DOHH2 (cell line): Measurements from ENCODE around the gene NAPEPLD.

Source experiments
- H3F3A ChIP-seq: fragments of 200-600 bp; sonication (generic), shearing (Covaris generic); 2 replicates; pipeline ENCODE4 v1.6.0; 2016; ENCODE audit warnings: antibody characterized with exemption, mild to moderate bottlenecking; ENCODE audit not compliant: control insufficient read depth, insufficient read depth
- H3K27ac ChIP-seq: fragments of 200-600 bp; sonication (generic); 2 replicates; pipeline ENCODE4 v1.5.1; 2014; ENCODE audit warnings: low read depth, mild to moderate bottlenecking, low read length, moderate library complexity
- H3K27me3 ChIP-seq: fragments of 200-600 bp; sonication (generic); 2 replicates; pipeline ENCODE4 v1.6.1; 2014; ENCODE audit warnings: mild to moderate bottlenecking, low read length, mixed read lengths; ENCODE audit not compliant: control insufficient read depth
- H3K36me3 ChIP-seq: fragments of 200-600 bp; sonication (generic); 2 replicates; pipeline ENCODE4 v1.6.1; 2014; ENCODE audit warnings: mild to moderate bottlenecking, low read length, moderate library complexity, mixed read lengths; ENCODE audit not compliant: control insufficient read depth
- H3K4me1 ChIP-seq: fragments of 200-600 bp; sonication (generic); 2 replicates; pipeline ENCODE4 v1.6.1; 2014; ENCODE audit warnings: mild to moderate bottlenecking, low read length, mixed read lengths; ENCODE audit not compliant: control insufficient read depth
- H3K4me2 ChIP-seq: fragments of 200-600 bp; sonication (generic); 2 replicates; pipeline ENCODE4 v1.6.0; 2014; ENCODE audit warnings: mild to moderate bottlenecking, low read length, moderate library complexity
- H3K4me3 ChIP-seq: fragments of 200-600 bp; sonication (generic); 2 replicates; pipeline ENCODE4 v1.5.1; 2014; ENCODE audit warnings: mild to moderate bottlenecking, low read length, mixed read lengths
- H3K79me2 ChIP-seq: fragments of 200-600 bp; sonication (generic); 2 replicates; pipeline ENCODE4 v1.6.1; 2014; ENCODE audit warnings: mild to moderate bottlenecking, low read length, mixed read lengths; ENCODE audit not compliant: control insufficient read depth
- H3K9me2 ChIP-seq: fragments of 200-600 bp; sonication (generic); replicated peaks from 2 replicates; pipeline ENCODE4 v1.6.1; 2014; ENCODE audit warnings: mild to moderate bottlenecking, low read length, mixed read lengths; ENCODE audit not compliant: control insufficient read depth
- H3K9me3 ChIP-seq: fragments of 200-600 bp; sonication (generic); 2 replicates; pipeline ENCODE4 v1.6.1; 2014; ENCODE audit warnings: antibody characterized with exemption, low read length, mixed read lengths; ENCODE audit not compliant: control insufficient read depth, insufficient read depth
- H4K20me1 ChIP-seq: fragments of 200-600 bp; sonication (generic); 2 replicates; pipeline ENCODE4 v1.6.0; 2014; ENCODE audit warnings: low read depth, mild to moderate bottlenecking, antibody characterized with exemption, low read length, moderate library complexity; ENCODE audit not compliant: control insufficient read depth, insufficient read depth
- EZH2phosphoT487 ChIP-seq: fragments of 200-600 bp; sonication (generic); IDR thresholded peaks from 2 replicates; pipeline ENCODE4 v1.6.1; 2017; ENCODE audit warnings: borderline replicate concordance, mild to moderate bottlenecking, antibody characterized with exemption, low read length, moderate library complexity, mixed read lengths
- TF ChIP-seq, protein P1 (sequence below): fragments of 200-600 bp; sonication (generic); IDR thresholded peaks from one replicate; pipeline ENCODE4 v1.5.1; 2014; ENCODE audit warnings: antibody characterized with exemption, mild to moderate bottlenecking, low read depth, low read length; ENCODE audit not compliant: poor library complexity, severe bottlenecking

NAPEPLD gene

DNA sequence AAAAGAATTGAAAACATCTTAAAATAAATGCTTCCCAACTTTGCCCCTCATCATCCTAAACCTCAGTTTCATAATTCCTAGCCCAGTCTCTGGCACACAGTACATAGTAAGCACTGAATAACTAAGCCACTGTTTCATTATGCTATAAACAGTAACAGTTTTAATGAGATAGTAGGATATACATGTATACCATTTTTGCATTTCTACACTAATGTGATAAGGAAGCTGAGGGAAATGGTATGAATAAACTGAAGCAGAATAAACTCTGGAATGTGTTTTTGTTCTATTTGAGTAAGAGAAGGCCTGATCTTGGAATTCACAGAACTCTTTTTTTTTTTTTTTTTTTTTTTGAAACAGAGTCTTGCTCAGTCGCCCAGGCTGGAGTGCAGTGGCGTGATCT is 8.8 kb downstream of the NAPEPLD start:
- Histone ChIP-seq H3K9me2 (no peaks in the 10 kb centered on the region), H3F3A (no peaks in the 10 kb centered on the region), H4K20me1 (no peaks in the 10 kb centered on the region), H3K27me3 (no peaks in the 10 kb centered on the region), H3K36me3 (peaks cover 9% of the 10 kb centered on the region), H3K4me3 (no peak overlapping the region), H3K4me2 (no peak overlapping the region), H3K79me2 (peaks cover 45% of the 10 kb centered on the region), H3K9me3 (no peaks in the 10 kb centered on the region), H3K27ac (no peak overlapping the region), H3K4me1 (no peaks in the 10 kb centered on the region)
- TF ChIP-seq EZH2phosphoT487: no peak
- TF ChIP-seq, protein P1, sequence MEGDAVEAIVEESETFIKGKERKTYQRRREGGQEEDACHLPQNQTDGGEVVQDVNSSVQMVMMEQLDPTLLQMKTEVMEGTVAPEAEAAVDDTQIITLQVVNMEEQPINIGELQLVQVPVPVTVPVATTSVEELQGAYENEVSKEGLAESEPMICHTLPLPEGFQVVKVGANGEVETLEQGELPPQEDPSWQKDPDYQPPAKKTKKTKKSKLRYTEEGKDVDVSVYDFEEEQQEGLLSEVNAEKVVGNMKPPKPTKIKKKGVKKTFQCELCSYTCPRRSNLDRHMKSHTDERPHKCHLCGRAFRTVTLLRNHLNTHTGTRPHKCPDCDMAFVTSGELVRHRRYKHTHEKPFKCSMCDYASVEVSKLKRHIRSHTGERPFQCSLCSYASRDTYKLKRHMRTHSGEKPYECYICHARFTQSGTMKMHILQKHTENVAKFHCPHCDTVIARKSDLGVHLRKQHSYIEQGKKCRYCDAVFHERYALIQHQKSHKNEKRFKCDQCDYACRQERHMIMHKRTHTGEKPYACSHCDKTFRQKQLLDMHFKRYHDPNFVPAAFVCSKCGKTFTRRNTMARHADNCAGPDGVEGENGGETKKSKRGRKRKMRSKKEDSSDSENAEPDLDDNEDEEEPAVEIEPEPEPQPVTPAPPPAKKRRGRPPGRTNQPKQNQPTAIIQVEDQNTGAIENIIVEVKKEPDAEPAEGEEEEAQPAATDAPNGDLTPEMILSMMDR: no peak

DNA sequence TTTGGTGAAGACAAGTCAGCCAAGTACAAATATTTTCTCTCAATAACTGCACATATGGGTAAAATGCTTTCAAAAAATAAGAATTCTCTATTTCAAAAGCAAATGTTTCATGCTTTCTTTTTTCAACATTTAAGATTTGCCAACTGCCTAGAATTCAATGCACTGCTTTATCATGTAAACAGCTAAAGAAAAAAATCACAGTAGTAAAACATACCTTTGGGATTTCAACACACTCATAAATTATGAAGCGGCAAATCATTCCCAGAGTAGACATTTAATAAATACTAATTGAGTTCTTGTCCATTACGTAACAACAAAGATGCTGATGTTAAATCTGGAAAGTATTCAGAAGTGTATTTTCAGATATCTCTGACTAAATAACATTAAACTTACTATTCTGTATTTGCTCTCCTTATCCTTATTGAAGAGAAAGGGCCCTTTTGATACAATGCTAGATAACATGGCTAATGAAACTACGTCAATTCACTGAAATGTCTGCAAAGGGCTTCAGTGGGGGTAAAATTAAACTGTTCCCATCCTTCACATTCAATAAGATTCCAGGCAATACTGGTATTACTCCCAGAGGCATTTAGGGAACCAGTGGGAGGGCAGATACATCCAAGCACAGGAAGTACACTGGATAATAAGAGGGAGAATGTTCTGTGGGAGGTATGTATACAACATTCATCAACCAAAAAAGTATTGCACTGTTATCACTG is 13.9 kb downstream of the NAPEPLD start:
- 0 out of 2 replicates have a peak, but pooled peaks cover 4% of the 10 kb centered on the region for H3K4me1 ChIP-seq
- no peak overlapping the region for H3K27ac ChIP-seq
- H3F3A ChIP-seq: no peaks in the 10 kb centered on the region
- H3K27me3 ChIP-seq: no peaks in the 10 kb centered on the region
- no peaks in the 10 kb centered on the region for H3K9me3 ChIP-seq
- no peaks in the 10 kb centered on the region for H4K20me1 ChIP-seq
- no peaks in the 10 kb centered on the region for H3K36me3 ChIP-seq
- H3K4me2 ChIP-seq: no peak overlapping the region
- no peaks in the 10 kb centered on the region for H3K9me2 ChIP-seq
- no peak overlapping the region for H3K4me3 ChIP-seq
- TF ChIP-seq, protein P1: no peak
- no peak for TF ChIP-seq EZH2phosphoT487
- H3K79me2 ChIP-seq: peaks cover 34% of the 10 kb centered on the region

DNA sequence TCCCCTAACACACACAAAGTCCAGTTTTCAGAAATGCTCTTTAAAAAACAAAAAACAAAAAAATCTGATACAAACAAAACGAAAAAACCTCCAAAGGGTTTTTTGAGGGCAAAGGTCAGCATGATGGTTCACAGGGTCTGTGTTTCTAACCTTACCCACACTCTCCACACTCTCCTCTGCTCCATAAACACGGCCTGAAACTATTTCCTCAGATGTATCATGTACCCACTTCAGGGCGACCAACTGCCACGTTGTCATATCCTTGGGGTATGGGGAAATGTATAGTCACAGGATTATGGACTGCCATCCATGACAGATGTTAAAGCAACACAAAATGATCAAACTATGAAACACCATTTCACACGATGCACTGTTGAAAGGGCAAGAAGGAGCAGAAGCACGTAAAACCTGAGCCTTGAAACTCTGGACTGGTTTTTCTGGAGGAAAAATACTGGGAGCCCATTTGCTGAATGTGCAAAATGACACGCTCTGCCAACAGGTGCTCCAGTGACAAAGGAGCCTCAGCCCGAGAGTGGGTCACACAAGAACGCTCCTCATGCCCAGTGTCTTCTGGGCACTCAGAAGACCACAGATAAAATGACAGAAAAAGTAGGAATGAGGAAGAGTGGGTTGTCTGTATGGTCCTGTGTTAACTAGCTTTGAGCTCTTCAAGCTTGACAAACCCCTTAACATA is 15.8 kb downstream of the NAPEPLD start:
- Histone ChIP-seq H3K9me3 (no peaks in the 10 kb centered on the region), H3K4me3 (no peak overlapping the region), H3F3A (no peaks in the 10 kb centered on the region), H4K20me1 (no peaks in the 10 kb centered on the region), H3K27me3 (no peaks in the 10 kb centered on the region), H3K27ac (no peak overlapping the region), H3K4me1 (0 out of 2 replicates have a peak, but pooled peaks cover 4% of the 10 kb centered on the region), H3K4me2 (no peak overlapping the region), H3K79me2 (peaks cover 39% of the 10 kb centered on the region), H3K36me3 (peaks cover 6% of the 10 kb centered on the region), H3K9me2 (no peaks in the 10 kb centered on the region)
- TF ChIP-seq, protein P1: no peak
- TF ChIP-seq EZH2phosphoT487: no peak
